HG02642 (cell line): ENCODE results near the gene LARP4B.

Experiments used
- ATAC-seq: cut with Tn5 transposase; IDR thresholded peaks from one replicate; pipeline ENCODE4 v1.9.1; 2021; ENCODE audit warnings: mild to moderate bottlenecking; ENCODE audit not compliant: unreplicated experiment, poor library complexity

LARP4B gene

GRCh38 chr10:931326-932318 lies at the start of gene LARP4B:
LARP4B (minus strand) TSS chr10:931705; CDS start chr10:885721, 45,984 bp downstream.
- peak; percentile 94 for ATAC-seq

GRCh38 chr10:980468-981093 lies 49.1 kb upstream of the LARP4B start:
- ATAC-seq: no peak

- no peak for ATAC-seq
Measured at GRCh38 chr10:978826-979421, 47.4 kb upstream of the LARP4B start.

- ATAC-seq: no peak
Measured at GRCh38 chr10:976316-976715, 44.8 kb upstream of the LARP4B start.

- ATAC-seq: no peak
Measured at GRCh38 chr10:974785-975074, 43.2 kb upstream of the LARP4B start.

- no peak for ATAC-seq
Measured at GRCh38 chr10:974038-974784, 42.7 kb upstream of the LARP4B start.

- ATAC-seq: no peak
Measured at GRCh38 chr10:972763-973162, 41.3 kb upstream of the LARP4B start.

- no peak for ATAC-seq
Measured at GRCh38 chr10:971613-972012, 40.1 kb upstream of the LARP4B start.

- no peak for ATAC-seq
Measured at GRCh38 chr10:971150-971542, 39.6 kb upstream of the LARP4B start.

- no peak for ATAC-seq
Measured at GRCh38 chr10:970311-971149, 39.0 kb upstream of the LARP4B start.

GRCh38 chr10:969473-970150 lies 38.1 kb upstream of the LARP4B start:
- no peak for ATAC-seq

- ATAC-seq: no peak
Measured at GRCh38 chr10:968546-969199, 37.2 kb upstream of the LARP4B start.

GRCh38 chr10:966466-967235 lies 35.1 kb upstream of the LARP4B start:
- no peak for ATAC-seq

- ATAC-seq: no peak
Measured at GRCh38 chr10:964988-965417, 33.5 kb upstream of the LARP4B start.

- ATAC-seq: no peak
Measured at GRCh38 chr10:964321-964987, 32.9 kb upstream of the LARP4B start.

- no peak for ATAC-seq
Measured at GRCh38 chr10:963655-964054, 32.1 kb upstream of the LARP4B start.

GRCh38 chr10:963186-963585 lies 31.7 kb upstream of the LARP4B start:
- ATAC-seq: no peak
